ENCODE measurements around the gene AIF1. TPM values are rescaled to one million over a fixed set of nuclear protein-coding genes. Genes with fewer than 3 reads are reported as not detected.

AIF1 gene
- total and polyA plus RNA-seq, 4 experiments from 2014 or later, result 5.2 to 11.0 (median 9.1) TPM

GRCh38 chr6:31662124-31662723 lies 47.2 kb downstream of the AIF1 start:
- H3K9me3 Mint-ChIP-seq, result peaks cover 0 to 2% (median 0%) of the 10 kb centered on the region in 8 donors
- ChIA-PET CTCF (ENCODE audit: partially characterized antibody) (interaction anchor here (4.6 kb wide), 1 partner anchor 9 kb away, joined by 28 read pairs; the partner anchor contains the start of genes APOM and BAG6), POLR2A (ENCODE audit: partially characterized antibody) (interaction anchor here (0.8 to 8.6 kb wide), 7 partner anchors 9 to 201 kb away, joined by 3 to 269 read pairs (median 9); partner anchors contain the start of genes APOM, BAG6, HSPA1B and NEU1)
- Histone ChIP-seq H3K27me3 (ENCODE audit: insufficient read depth, low read length) (no peaks in the 10 kb centered on the region), H3K27ac (ENCODE audit: low read depth, low read length) (no peak overlapping the region), H3K4me3 (ENCODE audit: low read length in 2 of 2) (no peak overlapping the region), H3K36me3 (ENCODE audit: insufficient read depth, low read length) (peaks cover 17% of the 10 kb centered on the region), H3K9me3 (ENCODE audit: control insufficient read depth in 1 of 2, low read length in 2 of 2) (no peaks in the 10 kb centered on the region), H3K4me1 (ENCODE audit: insufficient read depth, low read length) (peaks cover 69% of the 10 kb centered on the region)
- intact Hi-C loops (cut with micrococcal nuclease), result loop anchor here (10.0 kb wide), 1 partner anchor 1543 kb away; the partner anchor contains the start of genes HSD17B8, RING1, RXRB and SLC39A7
- H3K4me3 Mint-ChIP-seq, result peak overlapping the region in 6 of 8 donors; percentile 8 to 78 (median 46)
- H3K4me1 Mint-ChIP-seq, result peaks cover 49 to 92% (median 68%) of the 10 kb centered on the region in 4 donors
- H3K36me3 Mint-ChIP-seq, result peaks cover 20 to 58% of the 10 kb centered on the region in 2 donors
- H3K27me3 Mint-ChIP-seq, result no peaks in the 10 kb centered on the region
- DNase-seq, result no peak
- H3K27ac Mint-ChIP-seq, result peak overlapping the region in 5 of 7 donors; percentile 11 to 89 (median 77)

GRCh38 chr6:31663126-31663960 lies 48.3 kb downstream of the AIF1 start:
- ChIA-PET POLR2A (ENCODE audit: partially characterized antibody) (interaction anchor here (0.7 to 8.6 kb wide), 11 partner anchors 10 to 172 kb away, joined by 3 to 269 read pairs (median 5); partner anchors contain the start of genes APOM, BAG6, DDX39B and HSPA1B), CTCF (ENCODE audit: partially characterized antibody) (interaction anchor here (1.0 to 4.6 kb wide), 4 partner anchors 10 to 88 kb away, joined by 3 to 28 read pairs (median 4); partner anchors contain the start of genes APOM, BAG6 and TNF)
- Mint-ChIP-seq H3K27ac (peak overlapping the region; percentile 44 to 100 (median 98)), H3K4me3 (peak overlapping the region; percentile 89 to 100 (median 96)), H3K27me3 (no peaks in the 10 kb centered on the region), H3K9me3 (peaks cover 0 to 2% (median 0%) of the 10 kb centered on the region in 8 donors), H3K4me1 (peaks cover 45 to 90% (median 67%) of the 10 kb centered on the region in 4 donors), H3K36me3 (peaks cover 26 to 57% of the 10 kb centered on the region in 2 donors)
- H3K9me3 ChIP-seq (ENCODE audit: control insufficient read depth in 1 of 2, low read length in 2 of 2), result no peaks in the 10 kb centered on the region
- H3K4me1 ChIP-seq (ENCODE audit: insufficient read depth, low read length), result peaks cover 69% of the 10 kb centered on the region
- peak overlapping the region; percentile 92 for H3K27ac ChIP-seq (ENCODE audit: low read depth, low read length)
- DNase-seq, result no peak
- H3K36me3 ChIP-seq (ENCODE audit: insufficient read depth, low read length), result peaks cover 24% of the 10 kb centered on the region
- intact Hi-C loops (cut with micrococcal nuclease), result loop anchor here (10.0 kb wide), 1 partner anchor 1541 kb away; the partner anchor contains the start of genes HSD17B8, RING1, RXRB and SLC39A7
- H3K27me3 ChIP-seq (ENCODE audit: insufficient read depth, low read length), result no peaks in the 10 kb centered on the region
- H3K4me3 ChIP-seq (ENCODE audit: low read length in 2 of 2), result peak overlapping the region; percentile 94 to 96

GRCh38 chr6:31663961-31664789 lies 49.1 kb downstream of the AIF1 start:
- ChIA-PET POLR2A (ENCODE audit: partially characterized antibody) (interaction anchor here (0.7 to 8.6 kb wide), 30 partner anchors 11 to 1612 kb away, joined by 3 to 269 read pairs (median 4); partner anchors contain the start of genes ABHD16A, APOM, BAG6 and DDX39B), CTCF (ENCODE audit: partially characterized antibody) (interaction anchor here (0.8 to 4.6 kb wide), 6 partner anchors 11 to 143 kb away, joined by 3 to 28 read pairs (median 4); partner anchors contain the start of genes APOM, BAG6, LSM2 and TNF)
- peaks cover 39 to 82% (median 59%) of the 10 kb centered on the region in 4 donors for H3K4me1 Mint-ChIP-seq
- Histone ChIP-seq H3K36me3 (ENCODE audit: insufficient read depth, low read length) (peaks cover 32% of the 10 kb centered on the region), H3K27ac (ENCODE audit: low read depth, low read length) (peak overlapping the region; percentile 92), H3K9me3 (ENCODE audit: control insufficient read depth in 1 of 2, low read length in 2 of 2) (no peaks in the 10 kb centered on the region), H3K4me3 (ENCODE audit: low read length in 2 of 2) (peak overlapping the region; percentile 94 to 96), H3K27me3 (ENCODE audit: insufficient read depth, low read length) (no peaks in the 10 kb centered on the region), H3K4me1 (ENCODE audit: insufficient read depth, low read length) (peaks cover 68% of the 10 kb centered on the region)
- peak overlapping the region; percentile 89 to 100 (median 96) for H3K4me3 Mint-ChIP-seq
- peak overlapping the region; percentile 94 to 100 (median 99) for H3K27ac Mint-ChIP-seq
- intact Hi-C loops (cut with micrococcal nuclease), result loop anchor here (2.0 to 10.0 kb wide), 5 partner anchors 17 to 1541 kb away; partner anchors contain the start of genes AGPAT1, ATP6V1G2, HSD17B8 and LY6G5C
- DNase-seq, result peak in 1 of 5 donors; percentile 58
- peaks cover 33 to 64% of the 10 kb centered on the region in 2 donors for H3K36me3 Mint-ChIP-seq
- no peaks in the 10 kb centered on the region for H3K27me3 Mint-ChIP-seq
- peaks cover 0 to 2% (median 0%) of the 10 kb centered on the region in 8 donors for H3K9me3 Mint-ChIP-seq

GRCh38 chr6:31664790-31665500 lies 49.9 kb downstream of the AIF1 start, which contains the start of gene GPANK1:
GPANK1 (minus strand) TSS chr6:31664997; CDS start chr6:31664478, 519 bp downstream.
- Histone ChIP-seq H3K4me1 (ENCODE audit: insufficient read depth, low read length) (peaks cover 60% of the 10 kb centered on the region), H3K9me3 (ENCODE audit: control insufficient read depth in 1 of 2, low read length in 2 of 2) (no peaks in the 10 kb centered on the region), H3K27ac (ENCODE audit: low read depth, low read length) (peak within 1 kb of the TSS; percentile 92), H3K36me3 (ENCODE audit: insufficient read depth, low read length) (peaks cover 40% of the 10 kb centered on the region), H3K27me3 (ENCODE audit: insufficient read depth, low read length) (no peaks in the 10 kb centered on the region), H3K4me3 (ENCODE audit: low read length in 2 of 2) (peak within 1 kb of the TSS; percentile 94 to 96)
- Mint-ChIP-seq H3K36me3 (peaks cover 39 to 66% of the 10 kb centered on the region in 2 donors), H3K27ac (peak within 1 kb of the TSS; percentile 94 to 100 (median 99)), H3K27me3 (no peaks in the 10 kb centered on the region), H3K9me3 (peaks cover 0 to 2% (median 0%) of the 10 kb centered on the region in 8 donors), H3K4me3 (peak within 1 kb of the TSS; percentile 89 to 100 (median 96)), H3K4me1 (peaks cover 35 to 74% (median 52%) of the 10 kb centered on the region in 4 donors)
- DNase-seq, result peak; percentile 89 to 96 (median 91)
- POLR2A ChIA-PET (ENCODE audit: partially characterized antibody), result interaction anchor here (0.7 to 8.6 kb wide), 30 partner anchors 11 to 1611 kb away, joined by 3 to 269 read pairs (median 4); partner anchors contain the start of genes ABHD16A, APOM, BAG6 and DDX39B
- intact Hi-C loops (cut with micrococcal nuclease), result loop anchor here (1.0 to 10.0 kb wide), 13 partner anchors 13 to 1540 kb away; partner anchors contain the start of genes ABHD16A, AGPAT1, ATP6V1G2 and BAG6
- CTCF ChIA-PET (ENCODE audit: partially characterized antibody), result interaction anchor here (0.7 to 4.6 kb wide), 6 partner anchors 11 to 142 kb away, joined by 3 to 28 read pairs (median 4); partner anchors contain the start of genes APOM, BAG6, LSM2 and LY6G5C

GRCh38 chr6:31665501-31666336 lies 50.7 kb downstream of the AIF1 start, which contains the start of gene CSNK2B:
CSNK2B (plus strand) TSS chr6:31666080; CDS start chr6:31666832, 752 bp downstream.
- Mint-ChIP-seq H3K9me3 (no peaks in the 10 kb centered on the region), H3K4me3 (peak within 1 kb of the TSS; percentile 89 to 100 (median 96)), H3K4me1 (peaks cover 32 to 67% (median 49%) of the 10 kb centered on the region in 4 donors), H3K27me3 (no peaks in the 10 kb centered on the region), H3K36me3 (peaks cover 46 to 68% of the 10 kb centered on the region in 2 donors), H3K27ac (peak within 1 kb of the TSS; percentile 94 to 100 (median 99))
- peaks cover 47% of the 10 kb centered on the region for H3K36me3 ChIP-seq (ENCODE audit: insufficient read depth, low read length)
- peak within 1 kb of the TSS; percentile 94 to 96 for H3K4me3 ChIP-seq (ENCODE audit: low read length in 2 of 2)
- H3K4me1 ChIP-seq (ENCODE audit: insufficient read depth, low read length), result peaks cover 59% of the 10 kb centered on the region
- intact Hi-C loops (cut with micrococcal nuclease), result loop anchor here (1.0 to 10.0 kb wide), 13 partner anchors 13 to 1539 kb away; partner anchors contain the start of genes ABHD16A, AGPAT1, ATP6V1G2 and BAG6
- peak within 1 kb of the TSS; percentile 92 for H3K27ac ChIP-seq (ENCODE audit: low read depth, low read length)
- H3K9me3 ChIP-seq (ENCODE audit: control insufficient read depth in 1 of 2, low read length in 2 of 2), result no peaks in the 10 kb centered on the region
- H3K27me3 ChIP-seq (ENCODE audit: insufficient read depth, low read length), result no peaks in the 10 kb centered on the region
- POLR2A ChIA-PET (ENCODE audit: partially characterized antibody), result interaction anchor here (0.8 to 8.6 kb wide), 23 partner anchors 12 to 530 kb away, joined by 3 to 269 read pairs (median 5); partner anchors contain the start of genes ABHD16A, APOM, BAG6 and DDX39B
- peak; percentile 97 to 99 (median 98) for DNase-seq
- CTCF ChIA-PET (ENCODE audit: partially characterized antibody), result interaction anchor here (0.7 to 4.6 kb wide), 5 partner anchors 12 to 164 kb away, joined by 3 to 28 read pairs (median 5); partner anchors contain the start of genes APOM, BAG6 and LY6G5C
